Common myeloid progenitor, CD34-positive (primary cell): ENCODE measurements around the gene OR13A1.
"Not testable (repeated sequence)": the region's sequence is repeated elsewhere in the genome, so short reads cannot be mapped to it uniquely, and the experiment has no call there.

Experiments
- CTCF ChIA-PET: fragments of 350-600 bp; sonication (Branson Sonifier 250); formaldehyde crosslinking; loops from one replicate; lab custom pipeline; 2021; ENCODE audit warnings: antibody characterized with exemption; lab: Charles Lee
- POLR2A ChIA-PET: fragments of 350-600 bp; sonication (Branson Sonifier 250); formaldehyde crosslinking; loops from one replicate; lab custom pipeline; 2021; ENCODE audit warnings: antibody characterized with exemption; lab: Charles Lee
- DNase-seq, 3 donors: peaks; one replicate each; pipeline versions ENCODE4 v3.0.0 to v3.0.0-alpha.2; 2013
- H3K27ac ChIP-seq, 2 experiments: 1 replicate in 1 of 2; 2 replicates in 1 of 2; pipeline ENCODE4 v1.7.0; 2013; ENCODE audit warnings: inconsistent platforms in 2 of 2, low read length in 2 of 2, mild to moderate bottlenecking in 2 of 2, low read depth in 1 of 2, moderate library complexity in 1 of 2; ENCODE audit not compliant: severe bottlenecking in 2 of 2, insufficient read depth in 1 of 2, poor library complexity in 1 of 2
- H3K27me3 ChIP-seq, 5 experiments: replicated peaks in 2 of 5; 1 replicate in 3 of 5; 2 replicates in 2 of 5; pipeline versions ENCODE4 v1.6.1 to v1.7.0; 2013; ENCODE audit warnings: low read length in 4 of 5, mild to moderate bottlenecking in 2 of 5, moderate library complexity in 2 of 5, inconsistent platforms in 1 of 5; ENCODE audit not compliant: insufficient read depth in 5 of 5, control insufficient read depth in 4 of 5
- H3K36me3 ChIP-seq, 4 experiments: 1 replicate in 2 of 4; 2 replicates in 2 of 4; pipeline versions ENCODE4 v1.6.1 to v1.7.0; 2013; ENCODE audit warnings: low read length in 3 of 4, control low read depth in 1 of 4, mild to moderate bottlenecking in 1 of 4; ENCODE audit not compliant: control insufficient read depth in 4 of 4, insufficient read depth in 4 of 4
- H3K4me1 ChIP-seq, 4 experiments: 1 replicate in 3 of 4; 2 replicates in 1 of 4; pipeline versions ENCODE4 v1.6.1 to v1.7.1; 2013; ENCODE audit warnings: low read length in 3 of 4, mild to moderate bottlenecking in 3 of 4, control low read depth in 1 of 4, inconsistent platforms in 1 of 4, moderate library complexity in 1 of 4; ENCODE audit not compliant: control insufficient read depth in 4 of 4, insufficient read depth in 4 of 4; ENCODE audit errors: control extremely low read depth in 1 of 4
- H3K4me3 ChIP-seq, 7 experiments: 1 replicate in 4 of 7; 2 replicates in 3 of 7; pipeline versions ENCODE4 v1.5.1 to v1.7.0; 2013; ENCODE audit warnings: mild to moderate bottlenecking in 7 of 7, low read length in 6 of 7, moderate library complexity in 6 of 7, inconsistent platforms in 2 of 7, low read depth in 2 of 7, control low read depth in 1 of 7; ENCODE audit not compliant: insufficient read depth in 4 of 7, control insufficient read depth in 1 of 7; ENCODE audit errors: extremely low read depth in 1 of 7
- H3K9me3 ChIP-seq, 5 experiments: 1 replicate in 4 of 5; 2 replicates in 1 of 5; pipeline versions ENCODE4 v1.6.1 to v1.7.1; 2013; ENCODE audit warnings: low read length in 4 of 5, mild to moderate bottlenecking in 2 of 5, inconsistent platforms in 1 of 5, low read depth in 1 of 5, moderate library complexity in 1 of 5; ENCODE audit not compliant: control insufficient read depth in 4 of 5, insufficient read depth in 2 of 5; ENCODE audit errors: control extremely low read depth in 1 of 5
- WGBS: methylation state at CpG from one replicate; pipeline ENCODE4 v1.1.5; 2013; ENCODE audit not compliant: insufficient coverage; 5-methylcytosine and 5-hydroxymethylcytosine counted together

The OR13A1 gene

DNA sequence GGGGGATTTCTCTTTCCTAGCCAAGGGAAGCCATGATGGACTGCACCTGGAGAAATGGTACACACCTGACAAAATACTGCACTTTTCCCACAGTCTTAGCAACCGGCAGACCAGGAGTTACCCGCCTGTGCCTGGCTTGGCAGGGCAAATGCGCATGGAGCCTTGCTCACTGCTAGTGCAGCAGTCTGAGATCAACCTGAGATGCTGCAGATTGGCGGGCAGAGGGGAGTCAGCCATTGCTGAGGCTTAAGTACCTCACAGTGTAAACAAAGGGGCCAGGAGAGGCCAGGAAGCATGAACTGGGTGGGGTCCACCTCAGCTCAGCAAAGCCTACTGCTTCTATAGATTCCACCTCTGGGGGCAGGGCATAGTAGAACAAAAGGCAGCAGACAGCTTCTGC is 49.4 kb downstream of the OR13A1 start:
- ChIA-PET POLR2A (no interaction called here), CTCF (interaction anchor here (1.6 kb wide), 1 partner anchor 16 kb away, joined by 4 read pairs; no protein-coding TSS in a partner anchor)
- Histone ChIP-seq H3K27ac (no peak overlapping the region), H3K4me3 (no peak overlapping the region), H3K4me1 (no peaks in the 10 kb centered on the region), H3K27me3 (no peaks in the 10 kb centered on the region), H3K36me3 (no peaks in the 10 kb centered on the region), H3K9me3 (peaks cover 0 to 5% (median 3%) of the 10 kb centered on the region in 5 experiments)
- WGBS, result 94% methylated on average over 4 of the region's 4 CpGs
- no peak for DNase-seq

DNA sequence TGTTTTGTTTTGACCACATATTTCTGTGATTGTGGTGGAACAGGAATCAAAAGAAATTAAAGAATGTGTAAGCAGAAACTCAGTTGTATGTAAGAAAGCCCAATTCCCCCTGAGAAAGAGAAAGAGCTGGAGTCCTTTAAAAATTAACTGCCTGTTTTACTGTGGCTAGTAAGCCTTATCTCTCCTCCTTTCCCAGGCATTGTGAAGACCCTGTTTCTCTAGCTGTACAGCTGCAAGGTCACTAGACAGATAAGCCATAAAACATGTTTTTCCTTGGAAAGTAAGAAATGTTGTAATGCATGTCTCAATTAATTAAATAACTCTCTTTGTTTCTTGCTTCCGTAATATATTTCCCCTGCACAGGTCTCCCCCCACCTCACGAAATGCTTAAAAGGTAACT is 53.5 kb downstream of the OR13A1 start:
- 100% methylated on average over 2 of the region's 2 CpGs for WGBS
- no peak overlapping the region for H3K4me3 ChIP-seq
- CTCF ChIA-PET, result interaction anchor here (1.9 kb wide), 1 partner anchor 10 kb away, joined by 7 read pairs; no protein-coding TSS in a partner anchor

DNA sequence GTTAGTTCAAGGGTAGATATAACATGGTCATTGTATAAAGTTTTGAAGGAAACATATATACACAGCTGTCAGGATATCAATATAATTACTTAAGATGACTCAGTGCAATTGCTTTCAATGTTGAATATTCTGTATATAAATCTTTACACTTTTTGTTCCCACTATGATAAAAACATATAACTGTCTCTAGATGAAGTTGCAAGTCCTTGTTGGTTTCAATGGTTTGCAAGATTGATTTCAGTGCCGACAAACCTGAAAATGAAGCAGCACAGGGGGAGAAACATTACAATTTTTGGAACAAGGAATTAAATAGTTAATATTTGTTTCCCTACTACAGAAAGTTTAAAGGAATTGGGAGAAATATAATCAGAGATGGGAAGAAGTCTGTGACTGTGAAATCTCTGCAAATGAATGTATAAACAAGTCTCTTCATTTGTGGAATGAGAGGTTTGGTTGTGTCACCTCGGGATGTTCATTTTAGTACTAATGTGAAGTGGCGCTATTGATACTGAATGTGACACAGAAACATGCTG is 54.1 kb downstream of the OR13A1 start:
- peaks cover 0 to 5% (median 3%) of the 10 kb centered on the region in 5 experiments for H3K9me3 ChIP-seq
- 64% methylated on average over 3 of the region's 3 CpGs for WGBS
- ChIA-PET CTCF (interaction anchor here (1.9 kb wide), 1 partner anchor 10 kb away, joined by 7 read pairs; no protein-coding TSS in a partner anchor), POLR2A (no interaction called here)
- H3K4me1 ChIP-seq, result no peaks in the 10 kb centered on the region
- H3K27ac ChIP-seq, result peak overlapping the region in 1 of 2 experiments; percentile 16
- no peaks in the 10 kb centered on the region for H3K36me3 ChIP-seq
- H3K4me3 ChIP-seq, result no peak overlapping the region
- H3K27me3 ChIP-seq, result no peaks in the 10 kb centered on the region
- no peak for DNase-seq

More for the DNA sequence above, 53.5 kb downstream of the OR13A1 start:
- Histone ChIP-seq H3K9me3 (peaks cover 0 to 5% (median 3%) of the 10 kb centered on the region in 5 experiments), H3K27me3 (no peaks in the 10 kb centered on the region), H3K4me1 (no peaks in the 10 kb centered on the region), H3K27ac (no peak overlapping the region), H3K36me3 (no peaks in the 10 kb centered on the region)
- peak in 1 of 3 donors; percentile 16 for DNase-seq
- POLR2A ChIA-PET, result no interaction called here

DNA sequence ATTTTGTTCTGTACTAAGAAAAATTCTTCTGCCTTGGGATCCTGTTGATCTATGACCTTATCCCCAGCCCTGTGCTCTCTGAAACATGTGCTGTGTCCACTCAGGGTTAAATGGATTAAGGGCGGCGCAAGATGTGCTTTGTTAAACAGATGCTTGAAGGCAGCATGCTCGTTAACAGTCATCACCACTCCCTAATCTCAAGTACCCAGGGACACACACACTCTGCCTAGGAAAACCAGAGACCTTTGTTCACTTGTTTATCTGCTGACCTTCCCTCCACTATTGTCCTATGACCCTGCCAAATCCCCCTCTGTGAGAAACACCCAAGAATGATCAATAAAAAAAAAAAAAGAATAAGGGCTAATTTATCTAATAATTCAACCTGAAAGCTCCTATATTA is 54.8 kb downstream of the OR13A1 start:
- DNase-seq, result not testable (repeated sequence)

DNA sequence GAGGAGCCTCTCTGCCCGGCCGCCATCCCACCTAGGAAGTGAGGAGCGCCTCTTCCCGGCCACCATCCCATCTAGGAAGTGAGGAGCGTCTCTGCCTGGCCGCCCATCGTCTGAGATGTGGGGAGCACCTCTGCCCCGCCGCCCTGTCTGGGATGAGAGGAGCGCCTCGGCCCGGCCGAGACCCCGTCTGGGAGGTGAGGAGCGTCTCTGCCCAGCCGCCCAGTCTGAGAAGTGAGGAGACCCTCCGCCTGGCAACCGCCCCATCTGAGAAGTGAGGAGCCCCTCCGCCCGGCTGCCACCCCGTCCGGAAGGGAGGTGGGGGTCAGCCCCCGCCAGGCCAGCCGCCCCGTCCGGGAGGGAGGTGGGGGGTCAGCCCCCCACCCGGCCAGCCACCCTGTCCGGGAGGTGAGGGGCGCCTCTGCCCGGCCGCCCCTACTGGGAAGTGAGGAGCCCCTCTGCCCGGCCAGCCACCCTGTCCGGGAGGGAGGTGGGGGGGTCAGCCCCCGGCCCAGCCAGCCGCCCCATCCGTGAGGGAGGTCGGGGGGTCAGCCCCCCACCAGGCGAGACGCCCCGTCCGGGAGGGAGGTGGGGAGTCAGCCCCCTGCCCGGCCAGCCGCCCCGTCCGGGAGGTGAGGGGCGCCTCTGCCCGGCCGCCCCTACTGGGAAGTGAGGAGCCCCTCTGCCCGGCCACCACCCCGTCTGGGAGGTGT is 55.5 kb downstream of the OR13A1 start:
- POLR2A ChIA-PET, H3K36me3 ChIP-seq, H3K4me1 ChIP-seq, H3K27me3 ChIP-seq, H3K9me3 ChIP-seq, H3K4me3 ChIP-seq, H3K27ac ChIP-seq, DNase-seq, CTCF ChIA-PET: not testable (repeated sequence)
- WGBS, result 100% methylated on average over 4 of the region's 50 CpGs

More for the DNA sequence above, 54.8 kb downstream of the OR13A1 start:
- H3K27me3 ChIP-seq, H3K4me1 ChIP-seq, CTCF ChIA-PET, POLR2A ChIA-PET, H3K9me3 ChIP-seq, H3K36me3 ChIP-seq, H3K4me3 ChIP-seq: not testable (repeated sequence)
- H3K27ac ChIP-seq, result peak overlapping the region in 1 of 2 experiments; percentile 16
- WGBS, result no CpG with 5 or more reads among the region's 3 CpGs

DNA sequence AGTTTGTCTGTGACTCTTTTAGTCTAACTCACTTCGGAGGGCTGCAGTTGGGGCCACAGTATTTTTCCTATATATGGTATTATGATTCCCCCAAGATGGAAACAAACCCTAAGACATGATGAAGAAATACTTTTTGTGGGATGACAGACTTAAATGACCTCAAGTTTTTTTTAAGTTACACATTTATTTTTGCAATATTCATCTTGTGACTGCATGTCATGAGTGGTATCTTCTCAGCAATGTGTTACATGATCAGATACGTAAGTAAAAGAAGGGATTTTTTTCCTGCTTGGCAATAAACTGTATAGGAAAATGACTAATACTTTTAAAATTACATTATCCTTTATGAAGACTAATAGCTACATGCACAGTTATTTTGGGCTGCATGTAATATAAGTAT is 57.8 kb downstream of the OR13A1 start:
- no peaks in the 10 kb centered on the region for H3K4me1 ChIP-seq
- H3K27ac ChIP-seq, result no peak overlapping the region
- CTCF ChIA-PET, result no interaction called here
- no peaks in the 10 kb centered on the region for H3K36me3 ChIP-seq
- POLR2A ChIA-PET, result no interaction called here
- WGBS, result 83% methylated on average over 1 of the region's 2 CpGs
- H3K27me3 ChIP-seq, result no peaks in the 10 kb centered on the region
- no peak for DNase-seq
- H3K4me3 ChIP-seq, result no peak overlapping the region
- H3K9me3 ChIP-seq, result no peaks in the 10 kb centered on the region

DNA sequence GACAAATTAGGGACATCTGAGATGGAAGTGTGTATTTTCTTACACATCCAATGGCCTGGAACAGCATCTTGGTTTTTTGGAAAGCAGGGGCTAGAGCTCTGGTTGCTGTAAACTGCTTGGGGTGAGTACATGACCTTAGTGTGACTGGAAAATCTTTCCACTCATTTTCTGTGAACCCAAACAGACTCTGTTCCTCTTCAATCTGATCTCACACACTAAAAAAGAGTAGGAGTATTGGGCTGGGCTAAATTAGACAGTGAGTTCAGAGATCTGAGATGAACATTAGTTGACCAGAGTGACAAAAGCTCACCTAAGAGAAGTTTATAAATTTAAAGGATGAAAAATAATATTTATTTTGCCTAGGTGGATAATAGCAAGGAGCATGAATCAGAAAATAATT is 59.2 kb downstream of the OR13A1 start:
- Histone ChIP-seq H3K27ac (no peak overlapping the region), H3K9me3 (no peaks in the 10 kb centered on the region), H3K4me3 (no peak overlapping the region), H3K4me1 (no peaks in the 10 kb centered on the region), H3K36me3 (no peaks in the 10 kb centered on the region), H3K27me3 (no peaks in the 10 kb centered on the region)
- no peak for DNase-seq
- ChIA-PET POLR2A (no interaction called here), CTCF (no interaction called here)
